Measurements from ENCODE around the gene CDH13.

CDH13 gene

GRCh38 chr16:82810077-82810476 lies 183.3 kb downstream of the CDH13 start:
- POLR2A ChIA-PET: no interaction called here
- H3K36me3 ChIP-seq (ENCODE audit: control insufficient read depth in 2 of 2, insufficient read depth in 1 of 2, low read length in 2 of 2): no peaks in the 10 kb centered on the region
- H3K4me1 ChIP-seq (ENCODE audit: control insufficient read depth, insufficient read depth, low read length): no peaks in the 10 kb centered on the region
- H3K4me3 ChIP-seq (ENCODE audit: low read depth, low read length): no peak overlapping the region
- CTCF ChIA-PET: interaction anchor here (0.7 kb wide), 2 partner anchors 72 to 920 kb away, joined by 4 to 5 read pairs; no protein-coding TSS in a partner anchor
- H3K9me3 ChIP-seq (ENCODE audit: control insufficient read depth, insufficient read depth, low read depth, low read length): no peaks in the 10 kb centered on the region
- no peak overlapping the region for H3K27ac ChIP-seq (ENCODE audit: extremely low read depth, low read depth, low read length)
- no peak for TF ChIP-seq ZSCAN16 (tag by site-specific recombination; IDR thresholded peaks at IDR 0.05)
- no peak for TF ChIP-seq ZNF211 (tag by site-specific recombination; IDR thresholded peaks at IDR 0.05; ENCODE audit: low read depth)
- TF ChIP-seq, protein P1, sequence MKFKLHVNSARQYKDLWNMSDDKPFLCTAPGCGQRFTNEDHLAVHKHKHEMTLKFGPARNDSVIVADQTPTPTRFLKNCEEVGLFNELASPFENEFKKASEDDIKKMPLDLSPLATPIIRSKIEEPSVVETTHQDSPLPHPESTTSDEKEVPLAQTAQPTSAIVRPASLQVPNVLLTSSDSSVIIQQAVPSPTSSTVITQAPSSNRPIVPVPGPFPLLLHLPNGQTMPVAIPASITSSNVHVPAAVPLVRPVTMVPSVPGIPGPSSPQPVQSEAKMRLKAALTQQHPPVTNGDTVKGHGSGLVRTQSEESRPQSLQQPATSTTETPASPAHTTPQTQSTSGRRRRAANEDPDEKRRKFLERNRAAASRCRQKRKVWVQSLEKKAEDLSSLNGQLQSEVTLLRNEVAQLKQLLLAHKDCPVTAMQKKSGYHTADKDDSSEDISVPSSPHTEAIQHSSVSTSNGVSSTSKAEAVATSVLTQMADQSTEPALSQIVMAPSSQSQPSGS (tag by site-specific recombination; IDR thresholded peaks at IDR 0.05; ENCODE audit: low read depth): no peak
- no peak for TF ChIP-seq ZBTB44 (tag by site-specific recombination; IDR thresholded peaks at IDR 0.05)
- TF ChIP-seq REPIN1 (tag by site-specific recombination; IDR thresholded peaks at IDR 0.05; ENCODE audit: low read depth): no peak
- TF ChIP-seq, protein P2, sequence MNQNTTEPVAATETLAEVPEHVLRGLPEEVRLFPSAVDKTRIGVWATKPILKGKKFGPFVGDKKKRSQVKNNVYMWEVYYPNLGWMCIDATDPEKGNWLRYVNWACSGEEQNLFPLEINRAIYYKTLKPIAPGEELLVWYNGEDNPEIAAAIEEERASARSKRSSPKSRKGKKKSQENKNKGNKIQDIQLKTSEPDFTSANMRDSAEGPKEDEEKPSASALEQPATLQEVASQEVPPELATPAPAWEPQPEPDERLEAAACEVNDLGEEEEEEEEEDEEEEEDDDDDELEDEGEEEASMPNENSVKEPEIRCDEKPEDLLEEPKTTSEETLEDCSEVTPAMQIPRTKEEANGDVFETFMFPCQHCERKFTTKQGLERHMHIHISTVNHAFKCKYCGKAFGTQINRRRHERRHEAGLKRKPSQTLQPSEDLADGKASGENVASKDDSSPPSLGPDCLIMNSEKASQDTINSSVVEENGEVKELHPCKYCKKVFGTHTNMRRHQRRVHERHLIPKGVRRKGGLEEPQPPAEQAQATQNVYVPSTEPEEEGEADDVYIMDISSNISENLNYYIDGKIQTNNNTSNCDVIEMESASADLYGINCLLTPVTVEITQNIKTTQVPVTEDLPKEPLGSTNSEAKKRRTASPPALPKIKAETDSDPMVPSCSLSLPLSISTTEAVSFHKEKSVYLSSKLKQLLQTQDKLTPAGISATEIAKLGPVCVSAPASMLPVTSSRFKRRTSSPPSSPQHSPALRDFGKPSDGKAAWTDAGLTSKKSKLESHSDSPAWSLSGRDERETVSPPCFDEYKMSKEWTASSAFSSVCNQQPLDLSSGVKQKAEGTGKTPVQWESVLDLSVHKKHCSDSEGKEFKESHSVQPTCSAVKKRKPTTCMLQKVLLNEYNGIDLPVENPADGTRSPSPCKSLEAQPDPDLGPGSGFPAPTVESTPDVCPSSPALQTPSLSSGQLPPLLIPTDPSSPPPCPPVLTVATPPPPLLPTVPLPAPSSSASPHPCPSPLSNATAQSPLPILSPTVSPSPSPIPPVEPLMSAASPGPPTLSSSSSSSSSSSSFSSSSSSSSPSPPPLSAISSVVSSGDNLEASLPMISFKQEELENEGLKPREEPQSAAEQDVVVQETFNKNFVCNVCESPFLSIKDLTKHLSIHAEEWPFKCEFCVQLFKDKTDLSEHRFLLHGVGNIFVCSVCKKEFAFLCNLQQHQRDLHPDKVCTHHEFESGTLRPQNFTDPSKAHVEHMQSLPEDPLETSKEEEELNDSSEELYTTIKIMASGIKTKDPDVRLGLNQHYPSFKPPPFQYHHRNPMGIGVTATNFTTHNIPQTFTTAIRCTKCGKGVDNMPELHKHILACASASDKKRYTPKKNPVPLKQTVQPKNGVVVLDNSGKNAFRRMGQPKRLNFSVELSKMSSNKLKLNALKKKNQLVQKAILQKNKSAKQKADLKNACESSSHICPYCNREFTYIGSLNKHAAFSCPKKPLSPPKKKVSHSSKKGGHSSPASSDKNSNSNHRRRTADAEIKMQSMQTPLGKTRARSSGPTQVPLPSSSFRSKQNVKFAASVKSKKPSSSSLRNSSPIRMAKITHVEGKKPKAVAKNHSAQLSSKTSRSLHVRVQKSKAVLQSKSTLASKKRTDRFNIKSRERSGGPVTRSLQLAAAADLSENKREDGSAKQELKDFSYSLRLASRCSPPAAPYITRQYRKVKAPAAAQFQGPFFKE (tag by site-specific recombination; IDR thresholded peaks at IDR 0.05; ENCODE audit: borderline replicate concordance): no peak
- TF ChIP-seq ZBTB10 (tag by site-specific recombination; IDR thresholded peaks at IDR 0.05): no peak
- TF ChIP-seq, protein P3, sequence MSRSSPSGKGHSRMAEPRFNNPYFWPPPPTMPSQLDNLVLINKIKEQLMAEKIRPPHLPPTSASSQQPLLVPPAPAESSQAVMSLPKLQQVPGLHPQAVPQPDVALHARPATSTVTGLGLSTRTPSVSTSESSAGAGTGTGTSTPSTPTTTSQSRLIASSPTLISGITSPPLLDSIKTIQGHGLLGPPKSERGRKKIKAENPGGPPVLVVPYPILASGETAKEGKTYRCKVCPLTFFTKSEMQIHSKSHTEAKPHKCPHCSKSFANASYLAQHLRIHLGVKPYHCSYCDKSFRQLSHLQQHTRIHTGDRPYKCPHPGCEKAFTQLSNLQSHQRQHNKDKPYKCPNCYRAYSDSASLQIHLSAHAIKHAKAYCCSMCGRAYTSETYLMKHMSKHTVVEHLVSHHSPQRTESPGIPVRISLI (tag by site-specific recombination; IDR thresholded peaks at IDR 0.05): no peak
- no peak for TF ChIP-seq ZNF274 (IDR thresholded peaks at IDR 0.05; ENCODE audit: low read length)
- TF ChIP-seq ZNF274 (tag by site-specific recombination; IDR thresholded peaks at IDR 0.05; ENCODE audit: borderline replicate concordance): no peak
- TF ChIP-seq ZFHX2 (tag by site-specific recombination; conservative IDR thresholded peaks at IDR 0.05): no peak
- TF ChIP-seq ZNF629 (tag by site-specific recombination; IDR thresholded peaks at IDR 0.05): no peak
- TF ChIP-seq ZNF514 (tag by site-specific recombination; IDR thresholded peaks at IDR 0.05): no peak
- TF ChIP-seq, protein P4, sequence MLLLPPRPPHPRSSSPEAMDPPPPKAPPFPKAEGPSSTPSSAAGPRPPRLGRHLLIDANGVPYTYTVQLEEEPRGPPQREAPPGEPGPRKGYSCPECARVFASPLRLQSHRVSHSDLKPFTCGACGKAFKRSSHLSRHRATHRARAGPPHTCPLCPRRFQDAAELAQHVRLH (tag by site-specific recombination; IDR thresholded peaks at IDR 0.05): no peak
- no peak for TF ChIP-seq ZNF639 (tag by site-specific recombination; IDR thresholded peaks at IDR 0.05)
- no peak for TF ChIP-seq ZNF660 (tag by site-specific recombination; IDR thresholded peaks at IDR 0.05)
- no peak for TF ChIP-seq KLF8 (tag by site-specific recombination; IDR thresholded peaks at IDR 0.05)
- TF ChIP-seq HIC1 (tag by site-specific recombination; IDR thresholded peaks at IDR 0.05): no peak

Data from HEK293 (cell line).